ENCODE results near the gene UNC80. TPM values are rescaled to one million over a fixed set of nuclear protein-coding genes. Genes with fewer than 3 reads are reported as not detected.

UNC80 gene
- total and polyA plus RNA-seq, 2 of the 13 experiments (the other 11 are each of a cell fraction or from before 2014, with no cell fraction given), result not detected

DNA sequence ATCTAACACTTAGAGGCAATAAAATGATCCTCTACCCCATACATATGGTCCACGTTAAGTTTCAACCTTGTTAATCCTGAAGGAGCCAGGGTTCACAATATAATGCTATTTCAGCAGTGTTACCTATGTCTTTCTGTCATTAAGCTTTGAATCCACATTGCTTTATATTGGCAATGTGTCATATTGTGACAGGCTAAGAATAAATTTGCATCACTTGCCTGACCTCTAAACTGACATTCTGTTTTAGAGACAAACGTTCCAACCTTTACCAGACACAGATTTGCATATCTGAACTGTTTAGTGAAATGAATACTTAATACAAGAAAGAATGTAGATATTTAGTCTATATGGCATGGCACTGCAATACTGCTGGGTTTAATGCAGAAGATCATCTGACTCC, 98.4 kb downstream of the UNC80 start:
- Histone ChIP-seq H3K27ac (ENCODE audit: extremely low read length, insufficient read depth, low read length) (no peak overlapping the region), H3K9ac (ENCODE audit: insufficient read depth, low read depth, low read length) (no peak overlapping the region), H3K4me3 (replicated peaks in 1 of 3; ENCODE audit: insufficient read depth in 1 of 3, low read depth in 2 of 3, low read length in 3 of 3) (no peak overlapping the region), H3K4me1 (ENCODE audit: insufficient read depth, low read length) (no peaks in the 10 kb centered on the region), H3K79me2 (ENCODE audit: insufficient read depth, low read length) (no peaks in the 10 kb centered on the region), H4K20me1 (ENCODE audit: insufficient read depth, low read length) (no peaks in the 10 kb centered on the region), H3K9me3 (ENCODE audit: low read length) (no peaks in the 10 kb centered on the region), H3K36me3 (replicated peaks in 1 of 2; ENCODE audit: control insufficient read depth in 1 of 2, insufficient read depth in 2 of 2, low read length in 2 of 2) (no peaks in the 10 kb centered on the region), H3K4me2 (ENCODE audit: low read depth, low read length) (no peak overlapping the region), H3K27me3 (ENCODE audit: control insufficient read depth in 1 of 2, insufficient read depth in 2 of 2, low read length in 2 of 2) (no peaks in the 10 kb centered on the region), H2AFZ (ENCODE audit: low read length) (no peak overlapping the region)
- ATAC-seq (no peak), DNase-seq (ENCODE audit: low spot score) (no peak), FAIRE-seq (no peak)
- in situ Hi-C loops (cut with HindIII; ENCODE audit: extremely low pct_ligation_motif_present, low pct_unique_long_range_greater_than_20kb) (no loop called here), intact Hi-C loops (cut with micrococcal nuclease; ENCODE audit: unreplicated experiment) (no loop called here)
- WGBS (ENCODE audit: low lambda C conversion rate), result 3% methylated on average over 2 of the region's 2 CpGs
- no TSS peak for BruUV-seq (replicated peaks)
- POLR2A ChIA-PET, result no interaction called here
- CTCF ChIA-PET (ENCODE audit: low intra/inter-chr PET ratio, low total read pairs), result no interaction called here
- TF ChIP-seq, protein P1, sequence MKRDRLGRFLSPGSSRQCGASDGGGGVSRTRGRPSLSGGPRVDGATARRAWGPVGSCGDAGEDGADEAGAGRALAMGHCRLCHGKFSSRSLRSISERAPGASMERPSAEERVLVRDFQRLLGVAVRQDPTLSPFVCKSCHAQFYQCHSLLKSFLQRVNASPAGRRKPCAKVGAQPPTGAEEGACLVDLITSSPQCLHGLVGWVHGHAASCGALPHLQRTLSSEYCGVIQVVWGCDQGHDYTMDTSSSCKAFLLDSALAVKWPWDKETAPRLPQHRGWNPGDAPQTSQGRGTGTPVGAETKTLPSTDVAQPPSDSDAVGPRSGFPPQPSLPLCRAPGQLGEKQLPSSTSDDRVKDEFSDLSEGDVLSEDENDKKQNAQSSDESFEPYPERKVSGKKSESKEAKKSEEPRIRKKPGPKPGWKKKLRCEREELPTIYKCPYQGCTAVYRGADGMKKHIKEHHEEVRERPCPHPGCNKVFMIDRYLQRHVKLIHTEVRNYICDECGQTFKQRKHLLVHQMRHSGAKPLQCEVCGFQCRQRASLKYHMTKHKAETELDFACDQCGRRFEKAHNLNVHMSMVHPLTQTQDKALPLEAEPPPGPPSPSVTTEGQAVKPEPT (CRISPR knock-in tag; IDR thresholded peaks at IDR 0.05; ENCODE audit: low read depth), result no peak
- TF ChIP-seq, protein P2, sequence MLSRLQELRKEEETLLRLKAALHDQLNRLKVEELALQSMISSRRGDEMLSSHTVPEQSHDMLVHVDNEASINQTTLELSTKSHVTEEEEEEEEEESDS (CRISPR knock-in tag; IDR thresholded peaks at IDR 0.05; ENCODE audit: borderline replicate concordance), result no peak
- TF ChIP-seq, protein P3, sequence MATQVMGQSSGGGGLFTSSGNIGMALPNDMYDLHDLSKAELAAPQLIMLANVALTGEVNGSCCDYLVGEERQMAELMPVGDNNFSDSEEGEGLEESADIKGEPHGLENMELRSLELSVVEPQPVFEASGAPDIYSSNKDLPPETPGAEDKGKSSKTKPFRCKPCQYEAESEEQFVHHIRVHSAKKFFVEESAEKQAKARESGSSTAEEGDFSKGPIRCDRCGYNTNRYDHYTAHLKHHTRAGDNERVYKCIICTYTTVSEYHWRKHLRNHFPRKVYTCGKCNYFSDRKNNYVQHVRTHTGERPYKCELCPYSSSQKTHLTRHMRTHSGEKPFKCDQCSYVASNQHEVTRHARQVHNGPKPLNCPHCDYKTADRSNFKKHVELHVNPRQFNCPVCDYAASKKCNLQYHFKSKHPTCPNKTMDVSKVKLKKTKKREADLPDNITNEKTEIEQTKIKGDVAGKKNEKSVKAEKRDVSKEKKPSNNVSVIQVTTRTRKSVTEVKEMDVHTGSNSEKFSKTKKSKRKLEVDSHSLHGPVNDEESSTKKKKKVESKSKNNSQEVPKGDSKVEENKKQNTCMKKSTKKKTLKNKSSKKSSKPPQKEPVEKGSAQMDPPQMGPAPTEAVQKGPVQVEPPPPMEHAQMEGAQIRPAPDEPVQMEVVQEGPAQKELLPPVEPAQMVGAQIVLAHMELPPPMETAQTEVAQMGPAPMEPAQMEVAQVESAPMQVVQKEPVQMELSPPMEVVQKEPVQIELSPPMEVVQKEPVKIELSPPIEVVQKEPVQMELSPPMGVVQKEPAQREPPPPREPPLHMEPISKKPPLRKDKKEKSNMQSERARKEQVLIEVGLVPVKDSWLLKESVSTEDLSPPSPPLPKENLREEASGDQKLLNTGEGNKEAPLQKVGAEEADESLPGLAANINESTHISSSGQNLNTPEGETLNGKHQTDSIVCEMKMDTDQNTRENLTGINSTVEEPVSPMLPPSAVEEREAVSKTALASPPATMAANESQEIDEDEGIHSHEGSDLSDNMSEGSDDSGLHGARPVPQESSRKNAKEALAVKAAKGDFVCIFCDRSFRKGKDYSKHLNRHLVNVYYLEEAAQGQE (IDR thresholded peaks at IDR 0.05; ENCODE audit: borderline replicate concordance in 1 of 2, low read depth in 1 of 2, low read length in 2 of 2), result no peak
- no peak for TF ChIP-seq ZNF572 (CRISPR knock-in tag; IDR thresholded peaks at IDR 0.05)
- TF ChIP-seq, protein P4, sequence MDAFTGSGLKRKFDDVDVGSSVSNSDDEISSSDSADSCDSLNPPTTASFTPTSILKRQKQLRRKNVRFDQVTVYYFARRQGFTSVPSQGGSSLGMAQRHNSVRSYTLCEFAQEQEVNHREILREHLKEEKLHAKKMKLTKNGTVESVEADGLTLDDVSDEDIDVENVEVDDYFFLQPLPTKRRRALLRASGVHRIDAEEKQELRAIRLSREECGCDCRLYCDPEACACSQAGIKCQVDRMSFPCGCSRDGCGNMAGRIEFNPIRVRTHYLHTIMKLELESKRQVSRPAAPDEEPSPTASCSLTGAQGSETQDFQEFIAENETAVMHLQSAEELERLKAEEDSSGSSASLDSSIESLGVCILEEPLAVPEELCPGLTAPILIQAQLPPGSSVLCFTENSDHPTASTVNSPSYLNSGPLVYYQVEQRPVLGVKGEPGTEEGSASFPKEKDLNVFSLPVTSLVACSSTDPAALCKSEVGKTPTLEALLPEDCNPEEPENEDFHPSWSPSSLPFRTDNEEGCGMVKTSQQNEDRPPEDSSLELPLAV (CRISPR knock-in tag; conservative IDR thresholded peaks at IDR 0.05; ENCODE audit: low read depth), result no peak
- no peak for TF ChIP-seq NFKBIZ (CRISPR knock-in tag; IDR thresholded peaks at IDR 0.05)
- TF ChIP-seq, protein P5, sequence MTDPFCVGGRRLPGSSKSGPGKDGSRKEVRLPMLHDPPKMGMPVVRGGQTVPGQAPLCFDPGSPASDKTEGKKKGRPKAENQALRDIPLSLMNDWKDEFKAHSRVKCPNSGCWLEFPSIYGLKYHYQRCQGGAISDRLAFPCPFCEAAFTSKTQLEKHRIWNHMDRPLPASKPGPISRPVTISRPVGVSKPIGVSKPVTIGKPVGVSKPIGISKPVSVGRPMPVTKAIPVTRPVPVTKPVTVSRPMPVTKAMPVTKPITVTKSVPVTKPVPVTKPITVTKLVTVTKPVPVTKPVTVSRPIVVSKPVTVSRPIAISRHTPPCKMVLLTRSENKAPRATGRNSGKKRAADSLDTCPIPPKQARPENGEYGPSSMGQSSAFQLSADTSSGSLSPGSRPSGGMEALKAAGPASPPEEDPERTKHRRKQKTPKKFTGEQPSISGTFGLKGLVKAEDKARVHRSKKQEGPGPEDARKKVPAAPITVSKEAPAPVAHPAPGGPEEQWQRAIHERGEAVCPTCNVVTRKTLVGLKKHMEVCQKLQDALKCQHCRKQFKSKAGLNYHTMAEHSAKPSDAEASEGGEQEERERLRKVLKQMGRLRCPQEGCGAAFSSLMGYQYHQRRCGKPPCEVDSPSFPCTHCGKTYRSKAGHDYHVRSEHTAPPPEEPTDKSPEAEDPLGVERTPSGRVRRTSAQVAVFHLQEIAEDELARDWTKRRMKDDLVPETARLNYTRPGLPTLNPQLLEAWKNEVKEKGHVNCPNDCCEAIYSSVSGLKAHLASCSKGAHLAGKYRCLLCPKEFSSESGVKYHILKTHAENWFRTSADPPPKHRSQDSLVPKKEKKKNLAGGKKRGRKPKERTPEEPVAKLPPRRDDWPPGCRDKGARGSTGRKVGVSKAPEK (CRISPR knock-in tag; IDR thresholded peaks at IDR 0.05; ENCODE audit: borderline replicate concordance), result no peak
- no peak for TF ChIP-seq TOPORS (CRISPR knock-in tag; IDR thresholded peaks at IDR 0.05)
